ENCODE data around the gene CTXND2.
"Not testable (repeated sequence)": the region's sequence is repeated elsewhere in the genome, so short reads cannot be mapped to it uniquely, and the experiment has no call there.

Gene CTXND2

DNA sequence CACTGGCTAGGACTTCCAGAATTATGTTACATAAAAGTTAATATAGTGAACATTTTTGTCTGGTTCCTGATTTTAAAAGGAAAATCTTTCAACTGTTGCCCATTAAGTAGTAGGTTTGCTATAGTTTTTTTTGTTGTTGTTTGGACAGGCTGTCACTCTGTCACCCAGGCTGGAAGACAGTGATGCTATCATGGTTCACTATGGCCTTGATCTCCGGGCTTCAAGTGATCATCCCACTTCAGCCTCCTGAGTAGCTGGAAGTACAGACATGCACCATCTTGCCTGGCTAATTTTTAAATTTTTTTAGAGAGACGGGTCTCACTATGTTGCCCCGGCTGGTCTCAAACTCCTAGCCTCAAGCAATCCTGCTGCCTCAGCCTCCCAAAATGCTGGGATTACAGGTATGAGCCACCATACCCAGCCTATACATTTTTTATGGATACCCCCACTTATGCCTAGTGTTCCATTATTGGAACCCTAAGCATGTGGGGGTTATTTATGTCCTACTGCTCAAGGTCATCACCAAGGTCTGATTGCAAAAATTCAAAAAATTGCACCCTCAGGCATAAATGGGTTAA, 6.5 kb downstream of the CTXND2 start:
- DNase-seq, result no peak

DNA sequence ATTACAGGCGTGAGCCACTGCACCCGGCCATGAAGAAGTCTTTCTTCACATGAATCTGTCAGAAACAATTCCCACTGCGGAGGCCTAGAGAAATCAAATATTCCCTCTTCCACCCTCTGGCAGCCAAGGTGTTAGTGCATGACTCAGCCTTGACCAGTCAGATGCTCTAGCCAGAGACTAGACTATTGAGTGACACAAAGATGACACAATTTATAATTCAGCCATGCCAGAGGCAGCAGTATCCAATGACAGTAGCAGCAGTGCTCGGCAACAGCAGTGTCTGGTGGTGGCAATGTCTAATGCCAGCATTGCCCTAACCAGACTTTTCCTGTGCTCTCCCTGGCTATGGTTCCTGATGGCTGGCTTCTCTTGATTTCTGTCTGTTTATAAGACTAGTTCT, 8.7 kb downstream of the CTXND2 start:
- no peak for DNase-seq

DNA sequence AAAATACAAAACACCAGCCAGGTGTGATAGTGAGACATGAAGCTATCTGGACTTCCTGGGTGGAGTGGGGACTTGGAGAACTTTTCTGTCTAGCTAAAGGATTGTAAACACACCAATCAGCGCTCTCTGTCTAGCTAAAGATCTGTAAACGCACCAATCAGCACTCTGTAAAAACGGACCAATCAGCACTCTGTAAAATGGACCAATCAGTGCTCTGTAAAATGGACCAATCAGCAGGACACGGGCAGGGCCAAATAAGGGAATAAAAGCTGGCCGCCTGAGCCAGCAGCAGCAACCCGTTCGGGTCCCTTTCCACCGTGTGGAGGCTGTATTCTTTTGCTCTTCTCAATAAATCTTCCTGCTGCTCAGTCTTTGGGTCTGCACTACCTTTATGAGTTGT, 12.9 kb downstream of the CTXND2 start:
- not testable (repeated sequence) for DNase-seq

DNA sequence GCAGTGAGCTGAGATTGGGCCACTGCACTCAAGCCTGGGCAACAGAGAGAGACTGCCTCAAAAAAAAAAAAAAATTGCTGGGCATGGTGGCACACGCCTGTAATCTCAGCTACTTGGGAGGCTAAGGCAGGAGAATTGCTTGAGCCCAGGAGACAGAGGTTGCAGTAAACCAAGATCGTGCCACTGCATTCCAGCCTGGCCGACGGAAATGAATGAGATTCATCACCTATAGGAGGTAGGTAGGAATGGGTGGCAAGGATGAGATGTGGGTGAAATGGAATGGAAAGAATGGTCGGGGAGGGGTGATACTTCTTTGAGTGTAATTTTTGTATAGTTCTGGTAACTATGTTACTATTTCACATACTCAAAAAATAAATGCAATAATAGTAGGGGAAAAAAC, 15.4 kb downstream of the CTXND2 start:
- DNase-seq, result no peak

DNA sequence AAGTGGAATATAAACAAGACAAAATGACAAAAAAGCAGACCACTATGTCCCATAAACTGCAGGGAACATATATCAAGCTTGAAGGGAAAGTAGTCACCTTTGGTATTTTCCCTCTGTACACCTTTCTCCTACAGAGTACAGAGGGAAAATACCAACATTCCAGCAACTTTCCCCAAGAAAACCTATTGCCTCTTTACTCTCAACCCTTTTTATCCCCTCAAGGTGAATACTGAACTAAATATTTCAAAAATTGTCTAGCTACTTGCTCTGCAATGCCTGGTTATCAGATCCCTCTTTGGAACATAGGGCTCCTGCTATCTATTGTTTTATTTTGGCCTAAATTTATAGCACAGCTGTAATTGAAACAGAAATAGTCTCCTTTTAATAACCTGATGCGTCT, 15.8 kb downstream of the CTXND2 start:
- no peak for DNase-seq

DNA sequence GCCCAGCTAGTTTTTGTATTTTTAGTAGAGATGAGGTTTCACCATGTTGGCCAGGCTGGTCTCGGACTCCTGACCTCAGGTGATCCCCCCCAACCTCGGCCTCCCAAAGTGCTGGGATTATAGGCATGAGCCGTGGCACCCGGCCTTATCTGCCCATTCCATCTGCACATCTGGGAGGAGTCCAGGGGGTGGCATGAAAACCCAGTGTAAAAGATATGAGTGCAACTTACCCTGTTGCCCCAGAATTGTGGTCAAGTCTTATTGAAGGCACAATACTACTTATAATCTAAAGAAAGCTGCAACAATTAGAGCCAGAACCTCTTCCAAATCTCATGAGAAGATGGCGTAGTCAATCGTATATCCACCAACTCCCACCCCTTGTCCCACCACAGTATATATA, 18.4 kb downstream of the CTXND2 start:
- no peak for DNase-seq

DNA sequence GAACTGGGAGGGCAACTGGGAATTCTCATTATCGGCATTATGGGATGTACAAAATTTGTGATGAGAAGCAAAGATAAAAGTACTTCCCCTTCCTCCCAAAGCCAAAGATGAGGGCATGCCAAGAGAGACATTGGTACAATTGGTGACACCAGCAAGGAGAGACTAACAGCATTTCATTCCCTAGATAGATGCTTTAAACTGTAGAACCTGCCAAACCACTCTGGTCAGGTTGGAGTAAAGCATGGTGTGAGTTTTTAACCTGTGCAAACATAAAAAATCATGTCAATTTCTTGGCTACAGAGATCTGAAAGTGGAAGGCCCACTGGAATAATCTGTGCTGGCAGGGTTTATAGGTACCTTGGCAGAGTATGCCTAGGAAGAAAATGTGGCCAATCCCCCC, 19.4 kb downstream of the CTXND2 start:
- no peak for DNase-seq

DNA sequence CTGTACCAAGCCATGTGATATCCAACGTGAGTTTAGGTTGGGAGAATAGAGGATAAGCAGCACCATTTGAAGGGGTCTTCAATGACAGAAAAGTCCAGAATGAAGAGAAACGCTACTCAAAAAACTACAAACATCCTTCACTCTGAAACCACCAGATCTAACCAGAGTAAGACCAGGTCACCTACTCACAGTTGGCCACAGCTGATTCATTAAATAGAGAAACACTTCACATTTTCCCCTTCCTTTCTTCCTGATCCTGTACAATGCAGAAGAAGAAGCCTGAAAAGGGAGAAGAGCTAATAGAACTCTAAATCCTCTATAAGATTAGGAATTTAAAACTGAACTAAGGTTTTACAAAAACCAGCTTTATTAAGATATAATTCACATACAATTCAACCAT, 19.9 kb downstream of the CTXND2 start:
- no peak for DNase-seq

DNA sequence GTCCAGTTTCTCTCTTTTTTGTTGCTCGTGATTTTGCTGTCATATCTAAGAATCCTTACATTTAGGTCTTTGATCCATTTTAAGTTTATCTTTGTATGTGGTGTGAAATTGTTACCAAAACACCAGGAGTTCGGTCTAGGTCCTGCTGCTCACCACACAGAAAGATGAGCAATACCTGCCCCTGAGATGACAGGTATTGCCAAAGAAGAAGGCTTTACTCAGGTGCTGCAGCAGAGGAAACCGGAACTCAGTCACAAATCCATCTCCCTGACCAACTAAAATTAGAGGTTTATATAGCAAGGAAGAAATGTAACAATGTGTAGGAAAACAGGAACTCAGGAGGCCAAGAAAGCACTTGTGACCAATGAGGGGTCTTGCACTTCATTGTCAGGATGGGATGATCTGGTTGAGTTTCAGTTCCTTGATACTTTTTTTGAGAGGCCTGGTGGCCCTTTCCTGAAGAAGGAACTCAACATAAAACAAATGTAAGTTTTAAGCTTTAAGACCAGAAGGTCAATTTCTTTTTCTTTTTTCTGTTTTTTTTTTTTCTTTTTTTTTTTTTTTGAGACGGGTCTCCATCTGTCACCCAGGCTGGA, 22.7 kb downstream of the CTXND2 start:
- no peak for DNase-seq

DNA sequence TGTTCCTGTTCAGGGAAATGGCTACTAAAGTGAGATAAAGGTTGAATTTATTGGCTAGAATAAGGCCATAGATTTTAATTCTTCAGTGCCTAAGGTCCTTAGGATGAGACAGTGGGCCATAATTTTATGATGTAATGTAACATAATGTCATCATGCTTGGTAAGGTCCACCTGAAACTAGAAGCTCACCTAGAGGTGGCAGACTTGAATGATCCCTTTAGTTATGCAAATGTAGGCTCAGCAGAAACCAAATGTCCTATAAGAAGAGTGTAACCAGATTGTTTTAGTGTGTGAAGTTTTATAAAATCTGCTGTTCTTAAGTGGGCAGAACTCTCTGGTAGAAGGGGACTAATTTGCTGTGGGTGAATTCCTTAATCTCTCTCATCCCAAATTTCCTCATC, 25.7 kb downstream of the CTXND2 start:
- DNase-seq, result no peak

DNA sequence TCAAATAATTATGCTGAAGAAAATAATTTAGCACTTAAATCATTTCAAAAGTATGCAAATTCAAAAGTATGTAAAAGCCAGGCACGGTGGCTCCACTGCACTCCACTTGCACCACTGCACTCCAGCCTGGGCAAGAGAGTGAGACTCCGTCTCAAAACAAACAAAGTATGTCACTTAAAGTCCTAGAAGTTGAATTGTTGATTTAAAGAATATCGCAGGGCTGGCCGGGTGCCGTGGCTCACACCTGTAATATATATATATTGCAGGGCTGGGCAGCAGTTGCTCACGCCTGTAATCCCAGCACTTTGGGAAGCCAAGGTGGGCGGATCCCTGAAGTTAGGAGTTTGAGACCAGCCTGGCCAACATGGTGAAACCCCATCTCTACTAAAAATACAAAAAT, 30.5 kb downstream of the CTXND2 start:
- no peak for DNase-seq

DNA sequence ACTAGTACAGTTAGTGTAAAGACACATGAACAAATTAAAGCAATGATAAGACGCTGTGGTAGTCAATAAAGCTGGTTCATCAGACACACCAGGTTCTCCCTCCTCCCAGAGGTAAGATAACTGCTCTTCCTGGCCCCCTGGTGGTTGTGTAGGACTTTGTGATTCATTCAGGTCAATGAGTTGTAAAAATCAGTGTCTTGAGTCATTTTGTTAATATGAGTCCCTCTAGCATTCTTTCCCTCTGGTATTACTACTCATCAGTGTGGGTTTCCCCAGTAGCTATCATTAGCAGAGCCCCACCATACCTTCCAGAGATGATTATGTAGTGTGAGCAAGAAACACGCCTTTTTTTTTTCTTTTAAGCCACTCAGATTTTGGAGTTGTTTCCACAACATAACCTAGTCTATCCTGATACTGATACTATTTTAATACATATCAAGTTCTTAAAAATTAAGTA, 35.6 kb downstream of the CTXND2 start:
- DNase-seq, result peak; percentile 29 to 81 (median 53)

DNA sequence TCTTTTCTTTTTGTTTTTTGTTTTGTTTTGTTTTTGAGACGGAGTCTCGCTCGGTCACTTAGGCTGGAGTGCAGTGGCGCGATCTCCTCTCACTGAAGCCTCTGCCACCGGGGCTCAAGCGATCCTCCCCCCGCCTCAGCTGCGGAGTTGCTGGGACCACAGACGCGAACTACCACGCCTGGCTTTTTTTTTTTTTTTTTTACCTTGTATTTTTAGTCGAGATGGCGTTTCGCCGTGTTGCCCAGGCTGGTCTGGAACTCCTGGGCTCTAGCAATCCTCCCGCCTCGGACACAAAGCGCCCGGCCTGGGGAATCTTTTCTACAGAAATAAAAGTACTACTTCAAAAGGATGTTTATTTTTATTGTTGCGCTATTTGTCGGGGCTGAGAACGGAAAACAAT, 38.1 kb downstream of the CTXND2 start:
- peak in 1 of 5 donors; percentile 41 for DNase-seq

DNA sequence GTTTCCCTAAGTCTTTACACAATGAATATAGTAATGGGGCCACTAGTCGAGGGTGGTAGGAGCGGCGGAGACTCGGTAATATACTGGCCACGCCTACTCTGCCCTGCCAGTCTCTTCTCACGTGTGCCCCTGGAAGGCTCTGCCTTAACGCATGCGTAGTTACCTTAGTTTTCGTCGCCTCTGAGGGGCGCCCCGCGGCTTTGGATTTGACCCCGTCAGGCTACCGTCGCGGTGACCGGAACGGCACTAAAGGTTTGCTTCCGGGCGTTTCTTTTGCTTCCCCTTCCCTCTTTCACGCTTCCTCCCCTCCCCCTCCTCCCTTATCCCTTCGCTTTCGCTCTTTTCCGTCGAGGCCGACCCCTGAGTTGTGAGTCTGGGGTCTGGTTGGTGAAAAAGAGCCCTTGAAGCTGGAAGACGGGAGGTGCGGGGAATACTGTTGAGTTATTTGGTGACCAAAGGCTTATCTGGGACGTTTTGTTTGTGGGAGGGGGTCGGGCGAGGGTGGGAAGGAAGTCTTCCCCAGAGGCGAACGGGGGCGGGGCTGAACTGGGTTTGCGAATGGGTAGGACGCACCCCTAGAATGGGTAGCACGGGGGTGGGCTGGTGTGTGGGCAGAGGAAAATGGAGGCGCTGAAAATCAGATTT, 39.3 kb downstream of the CTXND2 start, which contains the start of gene SETDB1:
Gene SETDB1 (plus strand): TSS at position 267 of the 645 bp plus-strand sequence. CDS start 1,352 bp downstream, outside the sequence.
- DNase-seq, result peak; percentile 80 to 97 (median 86)

DNA sequence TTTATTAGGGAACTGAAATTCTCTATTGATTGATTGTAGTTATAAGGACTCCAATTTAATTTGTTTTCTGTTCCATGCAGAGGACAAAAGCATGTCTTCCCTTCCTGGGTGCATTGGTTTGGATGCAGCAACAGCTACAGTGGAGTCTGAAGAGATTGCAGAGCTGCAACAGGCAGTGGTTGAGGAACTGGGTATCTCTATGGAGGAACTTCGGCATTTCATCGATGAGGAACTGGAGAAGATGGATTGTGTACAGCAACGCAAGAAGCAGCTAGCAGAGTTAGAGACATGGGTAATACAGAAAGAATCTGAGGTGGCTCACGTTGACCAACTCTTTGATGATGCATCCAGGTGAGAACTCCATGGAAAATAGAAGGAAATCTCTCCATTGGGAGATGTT, 40.7 kb downstream of the CTXND2 start:
- no peak for DNase-seq

DNA sequence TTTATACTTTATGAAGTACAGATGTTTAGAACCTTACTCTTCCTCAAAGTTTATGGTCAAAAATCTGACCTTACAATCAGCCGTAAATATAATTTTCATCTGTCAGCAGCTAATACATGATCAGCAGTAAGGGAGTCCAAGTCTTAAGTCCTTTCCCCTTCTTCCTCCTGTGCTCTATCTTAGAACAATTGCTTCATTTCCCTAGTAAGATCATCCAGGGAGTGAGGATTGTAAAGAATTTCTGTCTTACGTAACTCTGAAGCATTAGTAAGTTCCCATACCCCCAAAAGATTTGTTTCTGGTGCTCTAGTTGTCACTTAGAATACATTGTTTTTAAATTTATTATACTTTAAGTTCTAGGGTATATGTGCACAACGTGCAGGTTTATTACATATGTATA, 41.4 kb downstream of the CTXND2 start:
- DNase-seq, result no peak

DNA sequence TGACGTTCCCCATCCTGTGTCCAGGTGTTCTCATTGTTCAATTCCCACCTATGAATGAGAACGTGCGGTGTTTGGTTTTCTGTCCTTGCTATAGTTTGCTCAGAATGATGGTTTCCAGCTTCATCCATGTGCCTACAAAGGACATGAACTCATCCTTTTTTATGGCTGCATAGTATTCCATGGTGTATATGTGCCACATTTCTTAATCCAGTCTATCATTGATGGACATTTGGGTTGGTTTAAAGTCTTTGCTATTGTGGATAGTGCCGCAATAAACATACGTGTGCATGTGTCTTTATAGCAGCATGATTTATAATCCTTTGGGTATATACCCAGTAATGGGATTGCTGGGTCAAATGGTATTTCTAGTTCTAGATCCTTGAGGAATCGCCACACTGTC, 41.8 kb downstream of the CTXND2 start:
- DNase-seq, result not testable (repeated sequence)

DNA sequence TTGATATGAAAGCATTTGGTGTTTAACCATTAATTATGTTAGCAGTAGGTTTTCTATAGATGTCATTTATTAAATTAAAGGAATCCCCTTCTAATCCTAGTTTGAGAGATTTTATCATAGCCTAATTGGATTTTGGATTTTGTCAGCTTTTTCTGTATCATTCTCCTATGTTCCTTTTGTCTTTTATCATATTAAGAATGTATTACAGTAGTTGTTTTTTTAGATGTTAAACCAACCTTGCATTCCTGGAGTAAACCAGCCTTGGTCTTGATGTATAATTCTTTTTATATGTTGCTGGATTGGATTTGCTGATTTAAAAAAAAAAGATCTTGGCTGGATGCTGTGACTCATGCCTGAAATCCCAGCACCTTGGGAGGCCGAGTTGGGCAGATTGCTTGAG, 44.8 kb downstream of the CTXND2 start:
- DNase-seq, result no peak

DNA sequence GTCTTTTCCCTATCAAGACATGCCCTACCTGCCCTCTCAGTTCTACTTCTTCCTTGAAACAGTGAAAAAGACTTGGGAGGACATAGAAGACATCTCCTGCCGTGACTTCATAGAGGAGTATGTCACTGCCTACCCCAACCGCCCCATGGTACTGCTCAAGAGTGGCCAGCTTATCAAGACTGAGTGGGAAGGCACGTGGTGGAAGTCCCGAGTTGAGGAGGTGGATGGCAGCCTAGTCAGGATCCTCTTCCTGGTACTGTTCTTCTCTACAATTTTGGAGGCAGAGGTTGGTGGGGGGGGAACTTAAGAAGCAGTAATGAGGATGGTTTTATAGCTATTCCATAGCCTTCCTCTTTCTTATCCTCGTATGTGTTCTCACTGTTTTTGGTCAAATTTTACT, 57.9 kb downstream of the CTXND2 start:
- DNase-seq, result no peak

DNA sequence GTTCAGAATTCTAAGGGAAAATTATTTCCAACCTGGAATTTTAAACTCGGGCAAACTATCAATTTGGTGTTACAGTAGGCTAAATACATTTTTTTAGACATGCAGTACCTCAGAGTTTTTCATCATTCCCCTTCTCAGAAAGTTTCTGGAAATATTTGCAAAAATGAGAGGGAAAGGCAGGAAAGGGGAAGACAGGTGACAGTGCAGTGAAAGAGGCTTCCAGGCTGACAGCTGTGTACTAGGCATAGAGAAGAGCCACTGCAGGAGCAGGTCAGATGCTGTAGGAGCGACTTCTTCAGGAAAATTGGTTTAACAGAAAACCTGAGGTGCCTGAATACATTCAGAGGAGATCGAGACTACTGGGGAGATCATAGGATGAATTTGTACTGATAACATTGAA, 67.8 kb downstream of the CTXND2 start:
- DNase-seq, result no peak

DNA sequence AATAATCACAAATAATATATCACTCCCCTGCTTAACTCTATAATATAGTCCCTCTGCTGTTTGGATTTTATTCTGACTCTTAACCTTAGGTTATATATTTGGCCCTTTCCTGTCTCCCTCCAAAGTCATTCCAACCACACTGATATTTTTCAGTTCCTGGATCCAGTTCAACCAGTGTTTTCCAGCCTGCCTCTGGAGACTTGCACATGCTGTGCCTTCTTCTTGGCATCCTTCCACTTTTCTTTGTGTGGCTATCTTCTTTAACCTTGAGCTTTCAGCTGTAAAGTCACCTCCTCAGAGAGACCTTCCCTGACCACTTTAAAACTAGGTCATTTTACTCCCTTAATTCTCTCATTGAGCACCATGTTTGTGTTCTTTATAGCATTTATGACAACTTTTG, 68.3 kb downstream of the CTXND2 start:
- DNase-seq, result no peak

DNA sequence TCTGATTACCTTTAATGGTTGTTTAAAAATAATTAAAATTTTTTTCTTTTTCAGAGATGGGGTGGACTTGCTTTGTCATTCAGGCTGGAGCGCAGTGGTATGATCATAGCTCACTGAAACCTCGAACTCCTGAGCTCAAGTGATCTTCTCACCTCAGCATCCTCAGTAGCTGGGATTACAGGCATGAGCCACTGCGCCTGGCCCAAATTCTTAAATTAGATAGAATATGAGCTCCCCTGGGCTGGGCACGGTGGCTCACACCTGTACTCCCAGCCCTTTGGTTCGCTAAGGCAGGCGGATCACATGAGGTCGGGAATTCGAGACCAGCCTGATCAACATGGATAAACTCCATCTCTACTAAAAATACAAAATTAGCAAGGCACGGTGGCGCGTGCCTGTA, 70.7 kb downstream of the CTXND2 start:
- DNase-seq, result no peak

DNA sequence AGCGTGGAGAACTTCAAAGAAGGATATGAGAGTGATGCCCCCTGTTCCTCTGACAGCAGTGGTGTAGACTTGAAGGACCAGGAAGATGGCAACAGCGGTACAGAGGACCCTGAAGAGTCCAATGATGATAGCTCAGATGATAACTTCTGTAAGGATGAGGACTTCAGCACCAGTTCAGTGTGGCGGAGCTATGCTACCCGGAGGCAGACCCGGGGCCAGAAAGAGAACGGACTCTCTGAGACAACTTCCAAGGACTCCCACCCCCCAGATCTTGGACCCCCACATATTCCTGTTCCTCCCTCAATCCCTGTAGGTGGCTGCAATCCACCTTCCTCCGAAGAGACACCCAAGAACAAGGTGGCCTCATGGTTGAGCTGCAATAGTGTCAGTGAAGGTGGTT, 73.7 kb downstream of the CTXND2 start:
- no peak for DNase-seq

DNA sequence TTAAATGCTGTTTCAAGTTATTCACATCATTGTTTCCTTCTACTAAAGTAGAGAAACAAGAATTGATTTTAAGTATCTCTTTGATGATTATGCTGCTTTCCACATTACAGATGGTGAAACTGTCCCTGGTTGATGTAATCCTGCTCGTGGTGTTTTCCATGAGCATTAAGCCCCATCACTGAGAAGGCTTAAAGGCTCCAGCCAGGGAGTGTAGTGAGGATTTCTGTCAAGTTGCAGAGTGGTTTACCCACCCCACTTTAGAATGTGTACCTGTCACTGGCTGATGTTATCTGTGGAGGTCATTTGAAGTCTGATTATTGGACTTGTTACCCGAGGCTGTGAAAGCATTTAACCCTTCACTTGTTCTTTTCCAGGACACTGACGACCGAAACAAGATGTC, 74.8 kb downstream of the CTXND2 start:
- DNase-seq, result no peak
